K562 (cell line): ENCODE measurements around the gene SPEG. TPM values are rescaled to one million over a fixed set of nuclear protein-coding genes. Genes with fewer than 3 reads are reported as not detected.

Source experiments
- C11orf30 ChIP-seq: fragments of 450-650 bp; IDR thresholded peaks from 2 replicates; pipeline ENCODE4 v1.6.1; 2016; ENCODE audit warnings: low read depth, mild to moderate bottlenecking
- FOXK1 ChIP-seq: sonication (generic); formaldehyde crosslinking; IDR thresholded peaks from 2 replicates; pipeline ENCODE4 v1.8.0; 2022; ENCODE audit warnings: missing genetic modification reagents, mild to moderate bottlenecking, borderline replicate concordance
- HDGF ChIP-seq: fragments of 450-650 bp; IDR thresholded peaks from 2 replicates; pipeline ENCODE4 v1.6.1; 2016
- HLTF ChIP-seq: fragments of 450-650 bp; IDR thresholded peaks from 2 replicates; pipeline ENCODE4 v1.6.1; 2016
- KLF16 ChIP-seq: IDR thresholded peaks from 2 replicates; pipeline ENCODE4 v1.6.1; 2016; ENCODE audit warnings: antibody characterized with exemption
- MTA2 ChIP-seq: fragments of 450-650 bp; IDR thresholded peaks from 2 replicates; pipeline ENCODE4 v1.6.1; 2016; ENCODE audit warnings: low read depth
- NR2F6 ChIP-seq: fragments of 450-650 bp; formaldehyde crosslinking; IDR thresholded peaks from 2 replicates; pipeline ENCODE4 v1.4.0; 2020; ENCODE audit warnings: mild to moderate bottlenecking
- SAFB2 ChIP-seq: fragments of 200-400 bp; formaldehyde crosslinking; IDR thresholded peaks from 2 replicates; pipeline ENCODE4 v1.6.1; 2018; ENCODE audit warnings: borderline replicate concordance, low read length, low read depth, moderate library complexity; ENCODE audit not compliant: severe bottlenecking
- SIN3A ChIP-seq, 2 experiments: fragments of 150-350 bp in 1 of 2; IDR thresholded peaks; 2 replicates each; pipeline ENCODE4 v1.6.1; 2011 to 2016; ENCODE audit warnings: borderline replicate concordance in 2 of 2, low read depth in 2 of 2, low read length in 2 of 2, mild to moderate bottlenecking in 2 of 2, moderate library complexity in 2 of 2; ENCODE audit not compliant: control insufficient read depth in 1 of 2
- TCFL5 ChIP-seq: fragments of 250-450 bp; sonication (Bioruptor Pico); conservative IDR thresholded peaks from 2 replicates; pipeline ENCODE4 v1.6.1; 2021; ENCODE audit warnings: mild to moderate bottlenecking, moderate library complexity, matching md5 sums
- ZC3H8 ChIP-seq: fragments of 450-650 bp; IDR thresholded peaks from 2 replicates; pipeline ENCODE4 v1.6.1; 2017
- ZNF212 ChIP-seq: fragments of 450-650 bp; formaldehyde crosslinking; IDR thresholded peaks from 2 replicates; pipeline ENCODE4 v1.4.0; 2020; ENCODE audit warnings: mild to moderate bottlenecking
- ZNF384 ChIP-seq: IDR thresholded peaks from 2 replicates; pipeline ENCODE4 v1.6.1; 2012; ENCODE audit warnings: low read depth, low read length, improper control_type of control experiment
- ZNF408 ChIP-seq: fragments of 250-450 bp; sonication (Bioruptor Pico); IDR thresholded peaks from 2 replicates; pipeline ENCODE4 v1.4.0; 2020; ENCODE audit warnings: low read depth, mild to moderate bottlenecking, moderate library complexity
- ZNF431 ChIP-seq: sonication (generic); formaldehyde crosslinking; IDR thresholded peaks from 2 replicates; pipeline ENCODE4 v1.8.0; 2022; ENCODE audit warnings: mild to moderate bottlenecking, missing genetic modification reagents
- ZSCAN29 ChIP-seq: fragments of 450-650 bp; IDR thresholded peaks from 2 replicates; pipeline ENCODE4 v1.6.1; 2017
- polyA plus RNA-seq, 8 experiments: library from polyadenylated mRNA; depleted of rRNA in 4 of 8; stranded (reverse) in 5 of 8; unstranded in 3 of 8; fragments of >200 nt; fragmentation: Nextera tagmentation in 2 of 8; fragmentation: Illumina TruSeq in 1 of 8; extraction: Ambion mirVana in 2 of 8; extraction: Trizol in 1 of 8; gene quantifications; 2 replicates each; pipeline versions ENCODE4 v1.2.1 to v1.2.3, GENCODE V29; 2011 to 2014; ENCODE audit warnings: inconsistent platforms in 1 of 8, missing spikeins in 1 of 8
- total RNA-seq, 7 experiments: library from RNA; depleted of rRNA in 6 of 7; stranded (reverse); fragments of >200 nt in 6 of 7; fragmentation: Illumina TruSeq in 2 of 7; extraction: Trizol in 2 of 7; gene quantifications; 2 replicates each; pipeline versions ENCODE4 v1.2.1 to v1.2.3, GENCODE V29; 2011 to 2021; ENCODE audit warnings: low replicate concordance in 1 of 7
- TF ChIP-seq, protein P1 (sequence below): fragments of 250-450 bp; sonication (Bioruptor Pico); IDR thresholded peaks from 2 replicates; pipeline ENCODE4 v1.4.0; 2020
- TF ChIP-seq, protein P2 (sequence below): sonication (generic); formaldehyde crosslinking; IDR thresholded peaks from 2 replicates; pipeline ENCODE4 v1.8.1; 2022; ENCODE audit warnings: missing genetic modification reagents
- TF ChIP-seq, protein P3 (sequence below): sonication (generic); formaldehyde crosslinking; IDR thresholded peaks from 2 replicates; pipeline ENCODE4 v1.8.0; 2022; ENCODE audit warnings: mild to moderate bottlenecking, missing genetic modification reagents
- TF ChIP-seq, protein P4 (sequence below): fragments of 450-650 bp; IDR thresholded peaks from 2 replicates; pipeline ENCODE4 v1.6.1; 2016

Gene SPEG
- total and polyA plus RNA-seq, 9 of the 15 experiments (the other 6 are each of a cell fraction or from before 2014, with no cell fraction given): 0.49 to 8.7 (median 3.0) TPM

DNA sequence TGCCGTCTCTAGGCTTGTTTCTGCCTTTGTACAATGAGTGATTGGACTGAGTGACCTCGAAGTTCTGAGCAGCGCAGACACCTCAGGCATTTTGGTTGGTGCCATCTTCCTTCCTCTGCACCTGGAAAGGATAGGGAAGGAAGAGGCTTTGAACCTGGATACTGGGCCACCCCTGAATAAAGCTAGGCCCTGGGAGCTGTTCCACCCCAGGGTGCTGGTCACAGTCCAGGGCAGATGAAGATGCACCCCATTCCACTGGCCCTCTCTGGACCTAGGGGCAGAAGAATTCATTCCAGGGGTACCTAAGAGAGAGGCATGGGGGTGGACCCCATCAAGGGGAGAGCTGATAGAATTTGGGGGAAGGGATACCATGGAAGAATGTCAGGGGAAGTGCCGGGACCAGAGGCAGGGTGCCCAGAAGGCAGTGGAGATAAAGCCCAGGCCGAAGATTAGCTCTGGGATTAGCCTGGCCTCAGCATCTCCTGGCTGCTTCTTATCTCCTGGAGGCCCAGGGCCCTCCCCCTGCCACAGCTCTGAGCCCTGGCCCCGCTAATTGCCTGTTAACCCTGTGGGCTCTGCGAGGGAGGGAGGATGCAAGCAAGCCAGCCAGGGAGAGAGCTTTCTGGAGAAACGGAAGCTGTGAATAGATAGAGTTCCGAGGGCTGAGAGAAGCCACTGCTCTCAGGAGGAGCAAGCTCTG, 91.0 kb downstream of the SPEG start (continued):
- no peak for TF ChIP-seq ZC3H8
- TF ChIP-seq ZNF212 (CRISPR knock-in tag): no peak
- TF ChIP-seq FOXK1 (CRISPR knock-in tag): no peak
- TF ChIP-seq MTA2: peak; percentile 81
- no peak for TF ChIP-seq ZNF408 (CRISPR knock-in tag)
- no peak for TF ChIP-seq NR2F6 (CRISPR knock-in tag)
- TF ChIP-seq ZNF384: no peak
- TF ChIP-seq ZNF431 (CRISPR knock-in tag): 0 out of 2 replicates have a peak, but pooled peaks have one; percentile 29
- peak; percentile 89 for TF ChIP-seq KLF16
- TF ChIP-seq, protein P1, sequence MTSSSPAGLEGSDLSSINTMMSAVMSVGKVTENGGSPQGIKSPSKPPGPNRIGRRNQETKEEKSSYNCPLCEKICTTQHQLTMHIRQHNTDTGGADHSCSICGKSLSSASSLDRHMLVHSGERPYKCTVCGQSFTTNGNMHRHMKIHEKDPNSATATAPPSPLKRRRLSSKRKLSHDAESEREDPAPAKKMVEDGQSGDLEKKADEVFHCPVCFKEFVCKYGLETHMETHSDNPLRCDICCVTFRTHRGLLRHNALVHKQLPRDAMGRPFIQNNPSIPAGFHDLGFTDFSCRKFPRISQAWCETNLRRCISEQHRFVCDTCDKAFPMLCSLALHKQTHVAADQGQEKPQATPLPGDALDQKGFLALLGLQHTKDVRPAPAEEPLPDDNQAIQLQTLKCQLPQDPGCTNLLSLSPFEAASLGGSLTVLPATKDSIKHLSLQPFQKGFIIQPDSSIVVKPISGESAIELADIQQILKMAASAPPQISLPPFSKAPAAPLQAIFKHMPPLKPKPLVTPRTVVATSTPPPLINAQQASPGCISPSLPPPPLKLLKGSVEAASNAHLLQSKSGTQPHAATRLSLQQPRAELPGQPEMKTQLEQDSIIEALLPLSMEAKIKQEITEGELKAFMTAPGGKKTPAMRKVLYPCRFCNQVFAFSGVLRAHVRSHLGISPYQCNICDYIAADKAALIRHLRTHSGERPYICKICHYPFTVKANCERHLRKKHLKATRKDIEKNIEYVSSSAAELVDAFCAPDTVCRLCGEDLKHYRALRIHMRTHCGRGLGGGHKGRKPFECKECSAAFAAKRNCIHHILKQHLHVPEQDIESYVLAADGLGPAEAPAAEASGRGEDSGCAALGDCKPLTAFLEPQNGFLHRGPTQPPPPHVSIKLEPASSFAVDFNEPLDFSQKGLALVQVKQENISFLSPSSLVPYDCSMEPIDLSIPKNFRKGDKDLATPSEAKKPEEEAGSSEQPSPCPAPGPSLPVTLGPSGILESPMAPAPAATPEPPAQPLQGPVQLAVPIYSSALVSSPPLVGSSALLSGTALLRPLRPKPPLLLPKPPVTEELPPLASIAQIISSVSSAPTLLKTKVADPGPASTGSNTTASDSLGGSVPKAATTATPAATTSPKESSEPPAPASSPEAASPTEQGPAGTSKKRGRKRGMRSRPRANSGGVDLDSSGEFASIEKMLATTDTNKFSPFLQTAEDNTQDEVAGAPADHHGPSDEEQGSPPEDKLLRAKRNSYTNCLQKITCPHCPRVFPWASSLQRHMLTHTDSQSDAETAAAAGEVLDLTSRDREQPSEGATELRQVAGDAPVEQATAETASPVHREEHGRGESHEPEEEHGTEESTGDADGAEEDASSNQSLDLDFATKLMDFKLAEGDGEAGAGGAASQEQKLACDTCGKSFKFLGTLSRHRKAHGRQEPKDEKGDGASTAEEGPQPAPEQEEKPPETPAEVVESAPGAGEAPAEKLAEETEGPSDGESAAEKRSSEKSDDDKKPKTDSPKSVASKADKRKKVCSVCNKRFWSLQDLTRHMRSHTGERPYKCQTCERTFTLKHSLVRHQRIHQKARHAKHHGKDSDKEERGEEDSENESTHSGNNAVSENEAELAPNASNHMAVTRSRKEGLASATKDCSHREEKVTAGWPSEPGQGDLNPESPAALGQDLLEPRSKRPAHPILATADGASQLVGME (CRISPR knock-in tag): no peak
- no peak for TF ChIP-seq TCFL5
- no peak for TF ChIP-seq HDGF
- TF ChIP-seq, protein P2, sequence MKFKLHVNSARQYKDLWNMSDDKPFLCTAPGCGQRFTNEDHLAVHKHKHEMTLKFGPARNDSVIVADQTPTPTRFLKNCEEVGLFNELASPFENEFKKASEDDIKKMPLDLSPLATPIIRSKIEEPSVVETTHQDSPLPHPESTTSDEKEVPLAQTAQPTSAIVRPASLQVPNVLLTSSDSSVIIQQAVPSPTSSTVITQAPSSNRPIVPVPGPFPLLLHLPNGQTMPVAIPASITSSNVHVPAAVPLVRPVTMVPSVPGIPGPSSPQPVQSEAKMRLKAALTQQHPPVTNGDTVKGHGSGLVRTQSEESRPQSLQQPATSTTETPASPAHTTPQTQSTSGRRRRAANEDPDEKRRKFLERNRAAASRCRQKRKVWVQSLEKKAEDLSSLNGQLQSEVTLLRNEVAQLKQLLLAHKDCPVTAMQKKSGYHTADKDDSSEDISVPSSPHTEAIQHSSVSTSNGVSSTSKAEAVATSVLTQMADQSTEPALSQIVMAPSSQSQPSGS (CRISPR knock-in tag): no peak
- no peak for TF ChIP-seq SAFB2
- TF ChIP-seq, protein P3, sequence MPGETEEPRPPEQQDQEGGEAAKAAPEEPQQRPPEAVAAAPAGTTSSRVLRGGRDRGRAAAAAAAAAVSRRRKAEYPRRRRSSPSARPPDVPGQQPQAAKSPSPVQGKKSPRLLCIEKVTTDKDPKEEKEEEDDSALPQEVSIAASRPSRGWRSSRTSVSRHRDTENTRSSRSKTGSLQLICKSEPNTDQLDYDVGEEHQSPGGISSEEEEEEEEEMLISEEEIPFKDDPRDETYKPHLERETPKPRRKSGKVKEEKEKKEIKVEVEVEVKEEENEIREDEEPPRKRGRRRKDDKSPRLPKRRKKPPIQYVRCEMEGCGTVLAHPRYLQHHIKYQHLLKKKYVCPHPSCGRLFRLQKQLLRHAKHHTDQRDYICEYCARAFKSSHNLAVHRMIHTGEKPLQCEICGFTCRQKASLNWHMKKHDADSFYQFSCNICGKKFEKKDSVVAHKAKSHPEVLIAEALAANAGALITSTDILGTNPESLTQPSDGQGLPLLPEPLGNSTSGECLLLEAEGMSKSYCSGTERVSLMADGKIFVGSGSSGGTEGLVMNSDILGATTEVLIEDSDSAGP (CRISPR knock-in tag): no peak
- TF ChIP-seq HLTF: no peak
- TF ChIP-seq, protein P4, sequence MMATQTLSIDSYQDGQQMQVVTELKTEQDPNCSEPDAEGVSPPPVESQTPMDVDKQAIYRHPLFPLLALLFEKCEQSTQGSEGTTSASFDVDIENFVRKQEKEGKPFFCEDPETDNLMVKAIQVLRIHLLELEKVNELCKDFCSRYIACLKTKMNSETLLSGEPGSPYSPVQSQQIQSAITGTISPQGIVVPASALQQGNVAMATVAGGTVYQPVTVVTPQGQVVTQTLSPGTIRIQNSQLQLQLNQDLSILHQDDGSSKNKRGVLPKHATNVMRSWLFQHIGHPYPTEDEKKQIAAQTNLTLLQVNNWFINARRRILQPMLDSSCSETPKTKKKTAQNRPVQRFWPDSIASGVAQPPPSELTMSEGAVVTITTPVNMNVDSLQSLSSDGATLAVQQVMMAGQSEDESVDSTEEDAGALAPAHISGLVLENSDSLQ: no peak
- TF ChIP-seq ZSCAN29: no peak
- no peak for TF ChIP-seq SIN3A (IDR thresholded peaks at IDR 0.05; ENCODE audit: borderline replicate concordance in 2 of 2, control insufficient read depth in 1 of 2, low read depth in 2 of 2, low read length in 2 of 2)
- TF ChIP-seq C11orf30: no peak
